Endometrial microvascular endothelial cells (primary cell): ENCODE results near the gene SLC29A4. TPM values are rescaled to one million over a fixed set of nuclear protein-coding genes. Genes with fewer than 3 reads are reported as not detected.
"Not testable (repeated sequence)": the region's sequence is repeated elsewhere in the genome, so short reads cannot be mapped to it uniquely, and the experiment has no call there.

ENCODE experiments used
- in situ Hi-C: cut with HindIII; loops from 2 replicates; pipeline ENCODE4 v1.10.0; 2017; ENCODE audit warnings: low sequenced_read_pairs, low pct_unique_long_range_greater_than_20kb; ENCODE audit errors: inconsistent ontology term
- total RNA-seq: library from RNA; depleted of rRNA; stranded (reverse); fragments of >200 nt; gene quantifications from one replicate; pipeline ENCODE4 v1.2.3, GENCODE V29; 2015; ENCODE audit errors: inconsistent ontology term

SLC29A4 gene, protein sequence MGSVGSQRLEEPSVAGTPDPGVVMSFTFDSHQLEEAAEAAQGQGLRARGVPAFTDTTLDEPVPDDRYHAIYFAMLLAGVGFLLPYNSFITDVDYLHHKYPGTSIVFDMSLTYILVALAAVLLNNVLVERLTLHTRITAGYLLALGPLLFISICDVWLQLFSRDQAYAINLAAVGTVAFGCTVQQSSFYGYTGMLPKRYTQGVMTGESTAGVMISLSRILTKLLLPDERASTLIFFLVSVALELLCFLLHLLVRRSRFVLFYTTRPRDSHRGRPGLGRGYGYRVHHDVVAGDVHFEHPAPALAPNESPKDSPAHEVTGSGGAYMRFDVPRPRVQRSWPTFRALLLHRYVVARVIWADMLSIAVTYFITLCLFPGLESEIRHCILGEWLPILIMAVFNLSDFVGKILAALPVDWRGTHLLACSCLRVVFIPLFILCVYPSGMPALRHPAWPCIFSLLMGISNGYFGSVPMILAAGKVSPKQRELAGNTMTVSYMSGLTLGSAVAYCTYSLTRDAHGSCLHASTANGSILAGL
- 1.4 TPM for total RNA-seq

DNA sequence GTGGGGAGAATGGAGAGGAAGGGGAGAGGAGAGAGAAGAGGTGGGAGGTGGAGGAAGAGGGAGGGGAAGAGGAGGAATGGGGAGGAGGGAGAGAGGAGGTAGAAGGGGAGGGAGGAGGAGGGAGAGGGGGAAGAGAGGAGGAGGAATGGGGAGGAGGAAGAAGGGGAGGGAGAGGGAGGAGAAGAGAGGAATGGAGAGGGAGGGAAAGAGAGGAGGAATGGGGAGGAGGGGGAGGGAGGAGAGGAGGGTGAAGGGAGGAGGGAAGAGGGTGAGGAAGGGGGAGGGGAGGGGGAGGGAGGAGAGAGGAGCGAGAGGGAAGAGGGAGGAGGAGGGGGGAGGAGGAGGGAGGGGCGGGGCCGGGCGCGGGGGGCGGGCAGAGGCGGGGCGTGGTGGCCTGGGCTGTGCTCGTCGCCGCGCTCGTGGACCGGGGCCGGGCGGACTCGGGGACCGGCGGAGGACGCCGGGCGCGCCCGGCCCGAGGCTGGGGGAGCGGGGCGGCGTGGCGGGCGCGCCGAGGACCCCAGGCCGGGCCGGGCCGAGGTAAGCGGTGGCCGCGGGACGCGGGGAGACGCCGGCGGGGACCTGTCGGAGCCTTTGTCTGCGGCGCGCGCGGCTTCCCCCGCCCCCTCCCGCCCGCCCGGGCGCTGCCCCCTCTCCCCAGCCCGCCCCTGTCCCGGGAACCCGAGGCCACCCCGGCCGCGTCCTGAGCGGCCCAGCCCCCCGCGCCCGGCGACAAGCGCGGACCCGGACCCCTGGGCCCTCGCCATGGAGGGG, at the start of gene SLC29A4:
Gene SLC29A4, plus strand, starts transcription at position 401 of the 774 bp plus-strand sequence. CDS start 4,874 bp downstream, outside the sequence.
- in situ Hi-C loops, result no loop called here

DNA sequence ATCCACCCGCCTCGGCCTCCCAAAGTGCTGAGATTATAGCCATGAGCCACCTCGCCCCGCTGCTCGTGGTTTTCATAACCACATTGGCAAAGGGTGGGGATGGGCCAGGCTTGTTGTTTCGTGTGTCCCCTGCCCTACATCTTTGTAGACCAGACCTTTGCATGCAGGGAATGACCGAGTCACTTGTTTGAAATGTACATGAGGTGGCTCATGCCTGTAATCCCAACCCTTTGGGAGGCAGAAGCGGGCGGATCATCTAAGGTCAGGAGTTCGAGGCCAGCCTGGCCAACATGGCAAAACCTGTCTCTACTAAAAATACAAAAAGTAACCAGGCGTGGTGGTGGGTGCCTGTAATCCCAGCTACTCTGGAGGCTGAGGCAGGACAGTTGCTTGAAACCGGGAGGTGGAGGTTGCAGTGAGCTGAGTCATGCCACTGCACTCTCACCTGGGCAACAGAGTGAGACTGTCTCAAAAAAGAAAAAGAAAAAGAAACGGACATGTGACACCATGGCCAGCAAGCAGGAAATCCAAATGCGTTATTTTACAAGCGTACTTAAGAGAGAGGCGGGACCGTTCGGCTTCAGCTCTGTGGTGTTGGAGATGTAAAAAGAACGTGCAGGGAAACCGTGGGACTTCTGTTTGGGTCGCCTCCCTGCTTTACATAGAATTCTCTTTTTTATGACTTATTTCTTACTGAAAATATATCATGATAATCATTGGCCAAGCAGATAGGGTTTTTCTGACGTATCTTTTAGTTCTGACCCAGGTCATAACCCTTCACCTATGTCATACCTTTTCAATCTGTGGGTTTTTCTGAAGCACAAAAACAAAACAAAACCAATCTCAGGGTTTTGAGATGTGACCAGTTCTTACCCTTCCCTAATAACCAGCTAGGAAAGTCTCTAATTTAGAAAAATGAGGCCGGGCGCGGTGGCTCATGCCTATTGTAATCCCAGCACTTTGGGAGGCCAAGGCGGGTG, 47.6 kb upstream of the SLC29A4 start:
- in situ Hi-C loops, result no loop called here

DNA sequence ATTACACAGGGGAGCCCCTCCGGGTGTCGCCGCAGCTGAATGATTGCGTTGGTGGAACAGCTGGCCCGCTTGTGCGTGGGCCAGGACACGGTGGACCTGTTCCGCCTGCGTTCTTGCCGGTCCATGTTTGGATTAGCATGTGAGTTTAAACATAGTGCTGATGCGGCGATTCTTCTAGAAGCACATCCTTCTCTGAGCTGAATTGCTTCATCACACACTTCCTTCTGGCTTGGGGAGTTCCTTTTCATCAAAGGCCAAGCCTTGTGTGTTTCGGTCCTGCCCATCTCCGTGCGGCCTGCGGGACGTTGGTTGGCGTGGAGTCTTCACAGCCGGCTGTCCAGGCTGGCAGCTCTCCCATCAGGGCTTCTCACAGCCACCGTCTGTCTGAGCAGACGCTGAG, 45.5 kb upstream of the SLC29A4 start:
- in situ Hi-C loops, result no loop called here

DNA sequence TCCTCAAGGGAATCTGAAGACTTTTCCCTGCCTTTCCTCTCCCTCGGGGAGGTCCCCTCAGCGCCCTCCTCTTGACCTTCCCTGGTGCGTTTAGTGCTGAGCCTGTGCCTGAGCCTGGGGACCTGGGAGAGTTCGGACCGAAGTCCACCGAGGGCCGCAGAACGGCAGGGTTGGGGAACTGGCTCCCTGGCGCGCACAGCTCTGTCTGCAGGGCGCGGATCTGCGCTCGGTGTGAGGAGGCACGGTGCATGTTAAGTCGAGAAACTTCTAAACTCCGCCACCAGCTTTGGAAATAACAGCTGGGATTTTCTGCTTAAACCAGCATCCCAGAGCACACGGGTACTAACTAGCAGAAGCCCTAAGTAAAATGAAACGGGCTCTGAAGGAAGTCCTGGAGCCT, 44.2 kb upstream of the SLC29A4 start:
- in situ Hi-C loops, result no loop called here

DNA sequence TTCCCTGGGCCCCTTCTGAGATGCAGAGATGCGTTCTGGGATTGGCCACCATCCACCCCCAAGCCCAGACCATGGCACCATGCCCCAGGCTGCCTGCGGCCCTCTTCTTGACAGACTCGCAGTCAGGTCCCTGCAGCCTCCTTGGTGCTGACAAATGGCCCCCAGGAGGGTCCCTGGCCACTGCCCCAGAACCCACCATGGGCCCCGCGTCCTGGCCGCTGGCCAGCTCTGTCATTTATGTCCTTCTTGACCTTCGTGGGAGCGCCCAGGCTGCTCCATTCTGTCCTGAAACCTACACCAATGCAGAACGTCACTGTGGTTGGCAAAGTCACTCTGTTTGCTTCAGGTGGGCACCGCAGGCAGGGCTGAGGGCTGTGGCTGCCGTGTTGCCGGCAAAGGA, 39.5 kb upstream of the SLC29A4 start:
- in situ Hi-C loops, result no loop called here

DNA sequence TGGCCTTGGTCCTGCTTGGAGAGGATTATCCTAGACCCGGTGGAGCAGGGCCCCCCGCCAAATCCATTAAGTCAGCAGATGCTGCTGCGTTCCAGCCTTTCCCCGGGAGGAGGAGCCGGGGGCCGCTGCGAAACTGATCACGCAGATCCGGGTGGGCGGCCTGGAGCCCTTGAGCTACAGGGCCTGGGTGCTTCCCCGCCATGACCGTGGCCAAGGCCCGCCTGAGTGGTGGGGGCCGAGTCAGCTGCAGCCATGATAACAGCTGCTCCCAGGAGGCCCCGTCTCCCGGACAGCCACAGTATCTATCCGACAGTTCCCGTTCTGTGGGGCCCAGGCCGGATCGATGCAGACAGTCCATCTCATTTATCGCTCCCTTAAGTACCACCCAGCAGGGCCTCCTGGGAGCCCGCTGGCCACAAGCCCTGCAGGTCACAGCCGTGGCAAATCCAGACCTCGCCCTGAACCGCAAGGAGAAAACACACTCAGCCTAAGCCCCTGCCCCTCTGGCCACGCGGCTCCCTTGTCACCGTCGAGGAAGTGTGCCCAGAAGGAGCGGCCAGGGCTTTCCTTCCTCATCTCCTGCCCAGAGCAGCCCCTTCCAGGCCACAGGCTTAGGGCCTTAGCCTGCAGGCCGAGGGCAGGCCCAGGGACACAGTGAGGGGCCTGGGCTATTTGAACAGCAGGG, 34.4 kb upstream of the SLC29A4 start:
- in situ Hi-C loops, result no loop called here

DNA sequence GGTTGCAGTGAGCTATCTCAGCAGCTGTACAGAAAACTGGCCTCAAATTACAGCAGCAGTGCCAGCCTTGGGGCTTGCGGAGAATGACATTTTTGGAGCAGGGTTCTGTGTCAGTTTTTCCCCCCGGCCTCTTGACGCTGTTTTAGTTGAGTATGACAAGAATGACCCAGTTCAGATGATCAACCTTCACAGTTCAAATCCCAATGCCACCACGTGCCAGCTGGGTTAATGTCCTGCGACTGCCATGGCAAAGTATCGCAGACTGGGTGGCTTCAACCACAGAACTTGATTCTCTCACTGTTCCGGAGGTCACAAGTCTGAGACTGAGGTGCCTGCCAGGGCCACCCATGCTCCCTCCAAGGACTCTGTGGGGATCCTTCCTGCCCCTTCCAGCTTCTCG, 32.0 kb upstream of the SLC29A4 start:
- in situ Hi-C loops, result not testable (repeated sequence)

DNA sequence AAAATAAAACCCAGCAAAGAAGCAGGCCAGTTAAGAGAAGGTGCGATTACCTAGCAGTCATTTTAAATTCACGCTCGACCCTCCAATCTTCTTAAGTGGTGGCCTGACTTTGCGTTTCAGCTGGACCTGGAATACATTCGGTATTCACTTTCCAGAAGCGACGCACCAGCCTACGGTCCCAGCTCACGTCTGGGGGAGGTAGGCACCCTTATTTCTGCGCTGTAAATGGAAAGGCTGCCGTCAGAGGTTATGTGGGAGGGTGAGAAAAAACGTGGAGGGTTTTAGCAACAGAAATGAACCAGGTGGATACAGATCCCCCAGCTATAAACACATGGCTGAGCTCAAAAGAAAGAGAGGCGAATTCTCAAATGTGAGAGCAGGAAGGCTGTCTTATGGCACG, 29.2 kb upstream of the SLC29A4 start:
- in situ Hi-C loops, result not testable (repeated sequence)

DNA sequence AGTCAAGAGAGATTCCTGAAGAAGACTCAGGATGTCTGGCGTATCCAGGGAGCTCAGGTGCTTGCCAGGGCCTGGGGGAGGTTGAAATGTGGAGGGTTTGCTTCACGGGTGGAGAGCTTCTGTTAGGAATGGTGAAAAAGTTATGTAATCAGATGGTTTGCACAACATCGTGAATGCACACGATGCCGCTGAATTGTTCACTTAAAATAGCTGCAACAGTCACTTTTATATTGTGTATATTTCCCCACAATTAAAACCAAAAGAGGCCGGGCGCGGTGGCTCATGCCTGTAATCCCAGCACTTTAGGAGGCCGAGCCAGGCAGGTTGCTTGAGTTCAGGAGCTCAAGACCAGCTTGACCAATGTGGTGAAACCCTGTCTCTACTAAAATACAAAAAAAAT, 28.4 kb upstream of the SLC29A4 start:
- in situ Hi-C loops, result not testable (repeated sequence)

DNA sequence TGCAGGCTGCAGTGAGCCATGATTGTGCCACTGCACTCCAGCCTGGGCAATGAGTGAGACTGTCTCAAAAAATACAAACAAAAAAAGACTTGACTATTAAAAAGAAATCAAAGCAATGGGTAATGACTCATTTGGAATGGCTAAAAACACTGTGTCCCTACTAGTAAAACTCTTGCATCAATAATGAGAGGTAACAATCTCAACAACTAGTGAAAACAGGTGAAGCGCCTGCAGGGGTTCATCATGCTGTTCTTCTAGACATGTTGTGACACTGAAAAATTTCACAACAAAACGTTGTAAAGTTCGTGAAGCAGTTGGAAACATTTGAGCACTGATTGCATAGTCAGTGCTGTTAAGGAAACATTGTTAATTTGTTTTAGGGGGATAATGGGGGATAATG, 26.9 kb upstream of the SLC29A4 start:
- in situ Hi-C loops, result no loop called here

DNA sequence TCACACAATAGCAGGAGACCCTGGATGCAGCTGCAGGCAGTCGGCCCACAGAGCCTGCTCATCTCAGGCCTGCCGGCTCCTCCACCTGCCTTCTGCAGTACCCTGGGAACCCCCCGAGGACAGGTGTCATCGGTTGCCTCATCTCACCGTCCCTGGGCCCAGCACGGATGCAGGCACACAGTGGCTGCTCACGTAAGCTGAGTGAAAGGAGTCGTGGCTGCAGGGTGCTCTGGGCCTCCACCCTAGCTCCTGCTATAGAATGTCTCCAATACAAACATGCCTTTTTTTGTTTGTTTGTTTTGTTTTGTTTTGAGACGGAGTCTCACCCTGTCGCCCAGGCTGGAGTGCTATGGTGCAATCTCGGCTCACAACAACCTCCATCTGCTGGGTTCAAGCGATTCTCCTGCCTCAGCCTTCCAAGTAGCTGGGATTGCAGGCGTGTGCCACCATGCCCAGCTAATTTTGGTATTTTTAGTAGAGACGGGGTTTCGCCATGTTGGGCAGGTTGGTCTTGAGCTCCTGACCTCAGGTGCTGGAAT, 22.1 kb upstream of the SLC29A4 start:
- in situ Hi-C loops, result not testable (repeated sequence)

DNA sequence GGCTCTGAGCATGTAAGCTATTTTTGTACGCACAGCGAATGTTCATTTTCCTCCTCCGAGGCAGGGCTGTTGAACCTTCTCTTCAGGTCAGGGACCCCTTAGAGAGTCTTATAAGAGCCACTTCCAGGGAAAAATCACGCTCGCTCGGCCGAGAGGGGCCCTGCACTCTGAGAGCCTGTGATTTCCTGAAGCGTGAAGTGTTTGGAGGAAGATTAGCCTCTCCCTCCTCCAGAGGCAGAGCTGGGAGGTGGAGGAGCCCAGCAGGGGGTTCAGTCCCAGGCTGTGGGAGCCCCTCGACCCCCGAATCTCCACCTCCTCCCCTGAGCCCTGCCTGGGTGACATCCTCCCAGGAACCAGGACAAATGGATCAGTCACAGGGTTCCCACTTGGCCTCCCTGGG, 19.7 kb upstream of the SLC29A4 start:
- in situ Hi-C loops, result not testable (repeated sequence)

DNA sequence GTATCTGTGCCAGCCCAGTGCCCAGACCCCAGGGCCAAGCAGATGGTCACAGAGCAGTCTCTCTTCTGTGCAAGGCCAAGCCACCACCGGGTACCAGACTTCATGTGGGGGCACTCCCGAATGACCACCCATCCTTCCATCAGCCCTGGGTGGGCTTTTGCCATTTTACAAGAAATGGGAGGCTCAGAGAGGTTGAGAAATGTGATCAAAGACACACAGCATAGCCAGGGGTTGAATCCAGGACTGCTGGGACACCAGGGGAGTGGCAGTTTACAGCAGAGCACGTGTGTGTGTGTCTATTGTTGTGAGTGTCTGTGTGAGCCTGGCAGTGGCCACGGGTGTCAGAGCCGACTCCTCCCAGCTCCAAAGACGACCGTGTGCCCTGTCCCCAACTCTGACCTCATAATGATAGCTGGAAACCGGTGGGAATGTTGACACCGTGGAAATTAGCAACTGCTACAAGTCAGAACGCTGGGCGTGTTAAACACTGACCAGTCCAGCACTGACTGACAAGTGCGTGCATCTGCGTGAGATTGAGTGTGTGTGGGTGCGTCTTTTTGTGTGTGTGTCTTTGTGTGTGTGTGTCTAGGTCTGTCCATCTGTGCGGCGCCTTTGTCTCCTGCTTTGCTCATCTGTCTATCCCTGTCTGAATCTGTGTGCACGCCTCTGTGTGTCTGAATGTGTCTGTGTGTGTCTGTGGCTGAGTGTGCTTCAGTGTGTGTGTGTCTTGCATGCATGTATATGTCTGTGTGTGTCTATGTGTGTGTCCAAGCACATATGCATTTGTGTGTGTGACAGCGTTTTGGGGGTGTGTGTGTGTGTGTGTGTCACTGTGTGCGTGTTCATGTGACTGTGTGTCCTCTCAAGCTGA, 17.2 kb upstream of the SLC29A4 start:
- in situ Hi-C loops, result no loop called here

DNA sequence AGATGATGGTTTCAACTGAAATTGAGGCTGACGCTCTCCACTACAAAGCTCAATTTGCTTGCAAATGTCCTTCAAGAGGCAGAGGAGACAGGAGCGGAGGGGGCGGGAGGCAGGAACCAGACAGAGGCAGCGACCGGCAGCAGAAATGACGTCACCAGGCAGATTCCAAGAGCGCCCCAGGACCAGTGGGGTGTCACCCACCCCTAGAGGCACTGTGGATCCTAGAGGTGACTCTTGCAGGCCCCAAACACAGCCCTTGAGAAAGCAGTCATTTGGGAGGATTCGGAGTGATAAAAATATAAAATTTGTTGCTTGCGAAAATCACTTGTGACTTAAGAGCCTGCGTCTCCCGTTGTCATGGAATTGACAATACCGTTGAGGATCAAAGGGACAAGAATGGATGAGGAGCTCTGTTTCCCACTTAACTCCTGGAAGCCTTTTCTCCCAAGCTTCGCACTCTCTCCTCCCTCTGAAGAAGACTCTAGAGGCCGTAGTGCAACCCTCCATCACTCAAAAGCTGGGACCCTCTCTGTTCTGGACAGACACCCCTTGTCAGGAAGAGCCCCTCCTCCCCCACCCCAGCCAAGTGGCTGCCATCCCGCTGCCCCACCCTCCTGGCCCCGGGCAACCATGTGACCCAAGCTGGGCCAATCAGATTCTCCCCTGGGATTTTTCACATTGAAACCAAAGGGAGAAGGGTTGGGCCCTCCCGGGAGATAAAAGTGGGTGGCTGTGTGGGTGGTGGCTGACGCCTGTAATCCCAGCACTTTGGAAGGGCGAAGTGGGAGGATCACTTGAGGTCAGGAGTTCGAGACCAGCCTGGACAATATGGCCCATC, 16.3 kb upstream of the SLC29A4 start:
- in situ Hi-C loops, result no loop called here

DNA sequence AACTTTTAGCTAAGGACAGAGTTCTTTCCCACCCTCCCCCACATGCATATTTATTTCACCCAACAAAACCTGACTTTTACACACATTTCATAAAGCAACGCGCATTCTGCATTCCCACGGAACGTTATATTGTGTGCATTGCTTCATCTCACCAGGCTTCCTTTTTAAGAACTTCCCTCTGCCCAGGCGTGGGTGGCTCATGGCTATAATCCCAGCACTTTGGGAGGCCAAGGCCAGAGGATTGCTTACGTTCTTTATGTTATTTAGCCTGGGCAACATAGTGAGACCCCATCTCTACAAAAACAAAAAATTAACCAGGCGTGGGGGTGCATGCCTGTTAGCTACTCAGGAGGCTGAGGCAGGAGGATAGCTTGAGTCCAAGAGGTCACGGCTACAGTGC, 14.9 kb upstream of the SLC29A4 start:
- in situ Hi-C loops, result not testable (repeated sequence)

DNA sequence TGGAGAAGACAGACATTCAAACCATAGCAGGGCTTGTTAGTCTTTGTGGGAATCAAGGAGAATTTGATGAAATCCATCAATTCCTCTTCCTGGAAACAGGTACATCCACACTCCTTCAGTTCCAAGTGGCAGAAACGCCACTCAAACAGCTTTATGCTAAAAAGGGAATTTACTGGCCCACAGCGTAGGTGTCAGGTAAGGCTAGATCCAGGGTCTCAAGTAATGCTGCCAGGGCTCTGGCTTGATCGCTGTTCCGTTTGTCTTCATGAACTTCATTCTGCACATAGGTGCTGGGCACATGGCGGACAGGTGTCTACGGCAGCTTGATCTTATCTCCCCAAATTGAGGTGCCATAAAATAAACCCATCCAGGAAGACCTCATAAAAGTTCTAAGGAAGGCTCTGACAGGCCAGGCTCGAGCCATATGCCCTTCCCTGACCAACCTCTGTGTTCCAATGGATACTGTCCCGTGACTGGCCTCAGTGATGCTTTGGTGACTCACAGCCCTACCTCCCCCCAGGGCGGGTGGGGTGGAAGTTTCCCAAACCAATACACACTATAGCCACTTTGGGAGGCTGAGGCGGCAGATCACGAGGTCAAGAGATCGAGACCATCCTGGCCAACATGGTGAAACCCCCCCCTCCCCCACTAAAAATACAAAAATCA, 12.6 kb upstream of the SLC29A4 start:
- in situ Hi-C loops, result not testable (repeated sequence)
